Measurements from ENCODE around the gene MSI2. TPM values are rescaled to one million over a fixed set of nuclear protein-coding genes. Genes with fewer than 3 reads are reported as not detected.

The MSI2 gene
- total RNA-seq, 1 donor = 23.2 TPM

GRCh38 chr17:57636274-57636673 is 380.0 kb downstream of the MSI2 start:
- H3K27me3 ChIP-seq (ENCODE audit: insufficient read depth, low read length) = no peaks in the 10 kb centered on the region
- no peaks in the 10 kb centered on the region for H3K36me3 ChIP-seq (ENCODE audit: insufficient read depth, low read length)
- H2AFZ ChIP-seq (ENCODE audit: low read length) = no peak overlapping the region
- no peak for DNase-seq (ENCODE audit: insufficient read length, low spot score, missing footprints)
- no peaks in the 10 kb centered on the region for H4K20me1 ChIP-seq (ENCODE audit: insufficient read depth, low read length)
- H3K4me2 ChIP-seq (ENCODE audit: insufficient read depth, low read length) = no peak overlapping the region
- no peak overlapping the region for H3K4me3 ChIP-seq (ENCODE audit: insufficient read depth, low read length)
- no peaks in the 10 kb centered on the region for H3K9me3 ChIP-seq (ENCODE audit: low read depth, low read length)
- no peaks in the 10 kb centered on the region for H3K79me2 ChIP-seq (ENCODE audit: insufficient read depth, low read length)
- TF ChIP-seq CTCF (IDR thresholded peaks at IDR 0.05; ENCODE audit: extremely low read depth, low read depth, low read length) = no peak
- H3K4me1 ChIP-seq (ENCODE audit: insufficient read depth, low read length) = no peaks in the 10 kb centered on the region
- no peak overlapping the region for H3K27ac ChIP-seq (ENCODE audit: low read depth, low read length)

GRCh38 chr17:57636985-57637665 is 380.8 kb downstream of the MSI2 start:
- no peak overlapping the region for H2AFZ ChIP-seq (ENCODE audit: low read length)
- no peaks in the 10 kb centered on the region for H3K27me3 ChIP-seq (ENCODE audit: insufficient read depth, low read length)
- no peak overlapping the region for H3K4me3 ChIP-seq (ENCODE audit: insufficient read depth, low read length)
- H3K4me1 ChIP-seq (ENCODE audit: insufficient read depth, low read length) = no peaks in the 10 kb centered on the region
- DNase-seq (ENCODE audit: insufficient read length, low spot score, missing footprints) = peak; percentile 77
- no peaks in the 10 kb centered on the region for H4K20me1 ChIP-seq (ENCODE audit: insufficient read depth, low read length)
- no peaks in the 10 kb centered on the region for H3K9me3 ChIP-seq (ENCODE audit: low read depth, low read length)
- H3K27ac ChIP-seq (ENCODE audit: low read depth, low read length) = no peak overlapping the region
- H3K4me2 ChIP-seq (ENCODE audit: insufficient read depth, low read length) = no peak overlapping the region
- no peaks in the 10 kb centered on the region for H3K79me2 ChIP-seq (ENCODE audit: insufficient read depth, low read length)
- H3K36me3 ChIP-seq (ENCODE audit: insufficient read depth, low read length) = no peaks in the 10 kb centered on the region
- no peak for TF ChIP-seq CTCF (IDR thresholded peaks at IDR 0.05; ENCODE audit: extremely low read depth, low read depth, low read length)

- no peak for TF ChIP-seq CTCF (IDR thresholded peaks at IDR 0.05; ENCODE audit: extremely low read depth, low read depth, low read length)
- Histone ChIP-seq H3K9me3 (ENCODE audit: low read depth, low read length) (no peaks in the 10 kb centered on the region), H3K4me2 (ENCODE audit: insufficient read depth, low read length) (no peak overlapping the region), H3K4me1 (ENCODE audit: insufficient read depth, low read length) (no peaks in the 10 kb centered on the region), H3K27ac (ENCODE audit: low read depth, low read length) (no peak overlapping the region), H3K4me3 (ENCODE audit: insufficient read depth, low read length) (no peak overlapping the region), H2AFZ (ENCODE audit: low read length) (no peak overlapping the region), H4K20me1 (ENCODE audit: insufficient read depth, low read length) (no peaks in the 10 kb centered on the region), H3K79me2 (ENCODE audit: insufficient read depth, low read length) (no peaks in the 10 kb centered on the region), H3K36me3 (ENCODE audit: insufficient read depth, low read length) (no peaks in the 10 kb centered on the region), H3K27me3 (ENCODE audit: insufficient read depth, low read length) (no peaks in the 10 kb centered on the region)
- no peak for DNase-seq (ENCODE audit: insufficient read length, low spot score, missing footprints)
These were observed 381.3 kb downstream of the MSI2 start for GRCh38 chr17:57637666-57638010.

- Histone ChIP-seq H3K27ac (ENCODE audit: low read depth, low read length) (no peak overlapping the region), H4K20me1 (ENCODE audit: insufficient read depth, low read length) (no peaks in the 10 kb centered on the region), H3K4me3 (ENCODE audit: insufficient read depth, low read length) (no peak overlapping the region), H3K4me2 (ENCODE audit: insufficient read depth, low read length) (no peak overlapping the region), H3K36me3 (ENCODE audit: insufficient read depth, low read length) (no peaks in the 10 kb centered on the region), H3K4me1 (ENCODE audit: insufficient read depth, low read length) (no peaks in the 10 kb centered on the region), H2AFZ (ENCODE audit: low read length) (no peak overlapping the region), H3K27me3 (ENCODE audit: insufficient read depth, low read length) (no peaks in the 10 kb centered on the region), H3K79me2 (ENCODE audit: insufficient read depth, low read length) (no peaks in the 10 kb centered on the region), H3K9me3 (ENCODE audit: low read depth, low read length) (no peaks in the 10 kb centered on the region)
- no peak for TF ChIP-seq CTCF (IDR thresholded peaks at IDR 0.05; ENCODE audit: extremely low read depth, low read depth, low read length)
- peak; percentile 72 for DNase-seq (ENCODE audit: insufficient read length, low spot score, missing footprints)
These were observed 382.0 kb downstream of the MSI2 start for GRCh38 chr17:57638284-57638683.
